Activated naive CD8-positive, alpha-beta T cell treated with anti-CD3 and anti-CD28 coated beads, Interleukin-2, amount 50 U/mL, for 24 hours (primary cell): ENCODE measurements around the gene OPCML.

Source experiments
- ATAC-seq: fragments of 150-1000 bp; cut with Tn5 transposase; one replicate; pipeline ENCODE4 v1.10.0; 2021
- DNase-seq: peaks from one replicate; pipeline ENCODE4 v3.0.0; 2021
- H3K27ac Mint-ChIP-seq: one replicate; pipeline ENCODE4 v1.8.0; 2021; ENCODE audit warnings: mild to moderate bottlenecking, mixed read lengths
- H3K27me3 Mint-ChIP-seq: one replicate; pipeline ENCODE4 v1.8.0; 2021; ENCODE audit warnings: mixed read lengths
- H3K36me3 Mint-ChIP-seq: one replicate; pipeline ENCODE4 v1.8.0; 2021; ENCODE audit warnings: low read depth, mixed read lengths
- H3K4me1 Mint-ChIP-seq: one replicate; pipeline ENCODE4 v1.8.0; 2021; ENCODE audit warnings: mixed read lengths
- H3K4me3 Mint-ChIP-seq: one replicate; pipeline ENCODE4 v1.8.0; 2021; ENCODE audit warnings: mild to moderate bottlenecking, moderate library complexity, mixed read lengths
- H3K9me3 Mint-ChIP-seq: one replicate; pipeline ENCODE4 v1.8.0; 2021; ENCODE audit warnings: mixed read lengths

The OPCML gene

GRCh38 chr11:133228471-133229329, 303.6 kb downstream of the OPCML start:
- Mint-ChIP-seq H3K4me1 (no peaks in the 10 kb centered on the region), H3K27ac (no peak overlapping the region)

GRCh38 chr11:133227632-133228111, 304.6 kb downstream of the OPCML start:
- Mint-ChIP-seq H3K27ac (no peak overlapping the region), H3K9me3 (no peaks in the 10 kb centered on the region), H3K4me3 (no peak overlapping the region), H3K4me1 (no peaks in the 10 kb centered on the region), H3K36me3 (no peaks in the 10 kb centered on the region), H3K27me3 (peaks cover 3% of the 10 kb centered on the region)
- DNase-seq (no peak), ATAC-seq (no peak)

More at GRCh38 chr11:133228471-133229329, 303.6 kb downstream of the OPCML start:
- Mint-ChIP-seq H3K27me3 (peaks cover 3% of the 10 kb centered on the region), H3K36me3 (no peaks in the 10 kb centered on the region), H3K9me3 (no peaks in the 10 kb centered on the region), H3K4me3 (no peak overlapping the region)
- no peak for DNase-seq
- ATAC-seq, result no peak

DNA sequence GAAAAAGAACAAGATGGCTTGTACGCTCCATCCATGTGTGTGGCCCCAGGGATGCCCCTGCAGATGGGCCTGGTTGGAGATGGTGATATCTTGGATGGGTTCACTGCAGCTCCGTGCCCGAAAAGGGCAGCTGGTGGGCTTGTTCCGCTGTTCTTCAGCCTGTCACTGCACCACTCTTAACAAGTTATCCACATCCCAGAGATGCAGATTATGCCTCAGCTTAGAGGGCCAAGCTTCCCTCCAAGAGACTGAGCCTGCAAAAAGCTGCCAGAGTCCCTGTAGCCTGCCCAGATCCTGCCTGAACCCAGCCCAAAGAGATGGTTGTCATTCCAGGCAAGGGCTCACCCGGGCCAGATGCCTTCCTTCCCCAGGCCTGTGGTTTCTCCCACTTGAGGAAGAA, 308.0 kb downstream of the OPCML start:
- ATAC-seq (no peak), DNase-seq (no peak)
- Mint-ChIP-seq H3K36me3 (no peaks in the 10 kb centered on the region), H3K4me3 (no peak overlapping the region), H3K27ac (no peak overlapping the region), H3K9me3 (no peaks in the 10 kb centered on the region), H3K4me1 (no peaks in the 10 kb centered on the region), H3K27me3 (peaks cover 3% of the 10 kb centered on the region)

DNA sequence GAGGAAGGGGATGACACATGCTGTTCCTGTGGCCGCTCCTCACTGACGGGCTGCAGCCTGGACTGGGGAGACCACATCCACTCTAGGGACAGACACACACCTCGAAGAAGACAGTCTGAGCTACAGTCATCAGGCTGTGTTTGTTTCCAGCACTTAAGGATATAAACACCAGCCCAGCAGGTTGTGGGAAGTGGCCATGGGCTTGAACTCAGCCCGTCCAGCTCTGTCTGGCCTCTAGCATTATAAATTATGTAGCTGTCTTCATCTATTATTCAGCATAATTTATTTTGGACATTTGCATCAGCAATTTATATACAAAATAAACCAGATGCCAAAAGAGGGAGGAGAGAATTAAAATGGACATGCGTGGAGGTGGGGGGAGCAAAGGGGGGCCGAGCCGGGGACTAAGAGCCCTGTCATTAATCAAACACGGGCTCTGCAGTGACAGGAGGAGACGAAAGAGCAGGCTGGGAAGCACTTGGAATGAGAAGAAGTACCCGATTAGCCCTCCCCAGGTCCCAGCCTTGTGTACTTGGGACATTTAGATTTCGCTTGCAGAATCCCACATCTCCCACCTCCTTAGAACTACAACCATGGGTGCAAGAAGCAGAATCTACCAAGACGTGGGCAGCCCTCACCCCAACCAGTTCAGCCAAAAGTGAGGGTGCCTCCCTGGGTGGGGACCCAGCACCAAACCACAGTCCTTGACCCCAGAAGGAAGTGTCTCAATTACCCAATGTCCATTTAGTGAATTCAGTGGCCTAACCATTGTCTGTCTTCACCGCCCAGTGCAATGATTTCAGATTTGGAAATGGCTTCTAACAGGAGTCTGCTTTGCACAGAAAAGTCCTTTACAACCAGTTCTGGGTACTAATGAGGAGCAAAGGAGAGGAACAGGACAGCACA, 309.6 kb downstream of the OPCML start:
- Mint-ChIP-seq H3K4me3 (no peak overlapping the region), H3K27ac (no peak overlapping the region), H3K4me1 (no peaks in the 10 kb centered on the region), H3K27me3 (peaks cover 2% of the 10 kb centered on the region), H3K9me3 (no peaks in the 10 kb centered on the region), H3K36me3 (no peaks in the 10 kb centered on the region)
- ATAC-seq (no peak), DNase-seq (no peak)

DNA sequence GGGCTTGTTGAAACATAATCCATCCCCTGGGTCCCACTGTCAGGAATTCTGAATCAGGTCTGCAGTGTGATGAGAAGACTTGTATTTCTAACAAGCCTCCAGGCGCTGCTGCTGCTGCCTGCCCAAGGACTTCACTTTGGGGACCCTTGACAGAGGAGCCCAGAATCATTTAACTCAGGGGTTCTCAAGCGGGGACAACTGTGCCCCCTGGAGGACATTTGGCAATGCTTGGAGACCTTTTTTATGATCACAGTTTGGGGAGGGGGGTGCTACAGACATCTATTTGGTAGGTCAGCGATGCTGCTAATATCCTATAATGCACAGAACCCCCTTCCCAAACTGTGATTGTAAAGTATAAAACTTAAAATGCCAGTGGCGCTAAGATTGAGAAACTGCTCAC, 312.8 kb downstream of the OPCML start:
- Mint-ChIP-seq H3K4me1 (no peaks in the 10 kb centered on the region), H3K4me3 (no peak overlapping the region), H3K9me3 (no peaks in the 10 kb centered on the region), H3K27me3 (peaks cover 5% of the 10 kb centered on the region), H3K27ac (no peak overlapping the region), H3K36me3 (no peaks in the 10 kb centered on the region)
- no peak for ATAC-seq
- no peak for DNase-seq

DNA sequence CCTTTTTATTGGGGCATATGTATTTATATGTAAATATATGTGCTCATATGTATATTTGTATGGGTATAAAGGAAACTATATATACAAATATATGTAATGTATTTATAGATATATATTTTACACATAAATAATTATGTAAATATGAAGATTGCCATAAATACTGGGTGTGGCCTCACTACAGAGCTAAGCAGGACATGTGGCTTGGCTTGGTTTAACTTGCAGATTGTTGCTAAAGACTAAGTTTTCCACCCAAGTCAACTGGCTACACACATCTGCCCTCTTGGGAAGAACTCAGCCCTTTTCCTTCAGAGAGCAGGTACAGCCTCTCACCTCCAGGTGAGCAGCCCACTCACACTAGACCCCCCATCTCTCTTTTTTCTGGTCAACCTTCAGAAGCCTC, 315.5 kb downstream of the OPCML start:
- no peak for ATAC-seq
- Mint-ChIP-seq H3K36me3 (no peaks in the 10 kb centered on the region), H3K4me3 (no peak overlapping the region), H3K4me1 (no peaks in the 10 kb centered on the region), H3K27ac (no peak overlapping the region), H3K27me3 (peaks cover 7% of the 10 kb centered on the region), H3K9me3 (no peaks in the 10 kb centered on the region)
- no peak for DNase-seq

- no peak for ATAC-seq
- no peaks in the 10 kb centered on the region for H3K4me1 Mint-ChIP-seq
Measured at GRCh38 chr11:133215596-133216230, 316.6 kb downstream of the OPCML start.

GRCh38 chr11:133214646-133215045, 317.7 kb downstream of the OPCML start:
- H3K4me1 Mint-ChIP-seq, result no peaks in the 10 kb centered on the region
- H3K36me3 Mint-ChIP-seq, result no peaks in the 10 kb centered on the region
- H3K27ac Mint-ChIP-seq, result no peak overlapping the region
- H3K9me3 Mint-ChIP-seq, result no peaks in the 10 kb centered on the region
- DNase-seq (no peak), ATAC-seq (no peak)
- peaks cover 7% of the 10 kb centered on the region for H3K27me3 Mint-ChIP-seq
- H3K4me3 Mint-ChIP-seq, result no peak overlapping the region

More at GRCh38 chr11:133215596-133216230, 316.6 kb downstream of the OPCML start:
- no peak for DNase-seq
- H3K27me3 Mint-ChIP-seq, result peaks cover 7% of the 10 kb centered on the region
- H3K4me3 Mint-ChIP-seq, result no peak overlapping the region
- no peaks in the 10 kb centered on the region for H3K36me3 Mint-ChIP-seq
- no peaks in the 10 kb centered on the region for H3K9me3 Mint-ChIP-seq
- H3K27ac Mint-ChIP-seq, result no peak overlapping the region

DNA sequence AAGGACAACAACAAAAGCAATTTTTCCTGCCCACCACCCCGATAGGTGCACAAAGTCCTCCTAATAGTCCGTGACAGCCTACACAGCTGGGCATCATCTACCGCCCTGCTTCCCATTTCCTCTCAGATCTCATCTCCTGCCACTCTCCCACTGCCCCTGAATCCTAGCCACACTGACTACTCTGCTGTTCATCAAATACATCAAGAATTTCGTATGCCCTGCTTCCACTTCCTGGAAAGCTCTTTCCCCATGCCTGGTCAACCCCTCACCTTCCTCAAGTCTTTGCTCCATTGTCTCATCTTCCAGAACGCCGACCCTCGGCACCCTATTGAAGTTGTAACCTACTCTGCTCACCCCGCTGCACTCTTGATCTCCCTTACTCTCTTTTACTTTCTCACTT, 320.1 kb downstream of the OPCML start:
- Mint-ChIP-seq H3K36me3 (no peaks in the 10 kb centered on the region), H3K4me3 (no peak overlapping the region), H3K27ac (no peak overlapping the region), H3K4me1 (no peaks in the 10 kb centered on the region), H3K27me3 (peaks cover 5% of the 10 kb centered on the region), H3K9me3 (no peaks in the 10 kb centered on the region)
- no peak for ATAC-seq
- DNase-seq, result no peak

DNA sequence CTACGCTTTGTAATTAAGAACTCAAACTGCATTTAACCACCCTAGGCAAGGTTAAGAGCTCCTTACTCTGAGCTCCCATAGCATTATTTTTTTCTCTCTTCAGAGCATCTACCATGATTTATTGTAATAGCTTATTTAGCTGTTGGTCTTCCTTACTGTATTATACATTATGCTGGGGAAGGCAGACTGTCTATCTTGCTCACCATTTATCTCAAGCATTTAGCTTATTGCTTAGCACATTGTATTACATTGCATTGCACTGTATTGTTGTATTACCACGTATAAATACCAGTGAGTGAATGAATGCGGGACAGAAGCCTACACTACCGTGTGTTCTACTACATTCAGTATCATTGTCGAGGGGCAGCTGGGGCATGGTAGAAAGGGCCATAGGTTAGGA, 324.3 kb downstream of the OPCML start:
- no peak overlapping the region for H3K4me3 Mint-ChIP-seq
- H3K4me1 Mint-ChIP-seq, result no peaks in the 10 kb centered on the region
- H3K36me3 Mint-ChIP-seq, result no peaks in the 10 kb centered on the region
- H3K9me3 Mint-ChIP-seq, result no peaks in the 10 kb centered on the region
- DNase-seq (no peak), ATAC-seq (no peak)
- H3K27me3 Mint-ChIP-seq, result peaks cover 2% of the 10 kb centered on the region
- no peak overlapping the region for H3K27ac Mint-ChIP-seq

DNA sequence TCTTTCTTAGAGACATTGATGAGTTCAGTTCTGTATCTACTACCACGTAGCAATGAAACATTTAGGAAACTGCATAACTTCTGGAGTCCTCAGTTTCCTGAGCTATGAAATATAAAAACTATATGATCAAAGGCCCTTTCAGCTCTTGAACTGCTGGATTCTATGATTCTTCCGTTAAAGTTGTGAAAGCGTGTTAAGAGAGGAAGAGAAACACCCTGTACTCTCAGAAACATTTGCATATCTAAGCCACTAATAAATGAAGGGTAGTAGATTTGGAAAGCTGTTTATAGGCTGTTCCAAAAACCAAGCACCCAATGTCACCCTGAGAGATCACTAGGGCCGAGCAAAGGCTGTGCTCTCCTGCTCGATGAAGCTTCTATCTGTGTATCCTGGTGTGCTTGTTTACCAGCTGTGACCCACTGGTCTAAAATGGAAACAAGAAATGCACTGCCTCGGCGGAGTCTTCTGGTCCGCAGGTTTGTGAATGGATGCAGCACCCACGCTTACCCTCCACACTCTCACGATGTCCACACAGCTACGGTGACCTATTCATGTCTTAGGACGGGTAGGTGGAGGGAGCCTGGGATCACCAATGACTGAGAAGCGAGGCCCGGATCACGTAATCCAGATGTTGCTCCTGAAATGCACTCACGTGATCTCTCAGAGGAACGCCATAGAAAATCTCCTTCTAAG, 325.8 kb downstream of the OPCML start:
- no peak for ATAC-seq
- H3K27ac Mint-ChIP-seq, result no peak overlapping the region

GRCh38 chr11:133204158-133204557, 328.1 kb downstream of the OPCML start:
- Mint-ChIP-seq H3K4me3 (no peak overlapping the region), H3K9me3 (no peaks in the 10 kb centered on the region), H3K4me1 (no peaks in the 10 kb centered on the region), H3K27me3 (no peaks in the 10 kb centered on the region), H3K27ac (no peak overlapping the region), H3K36me3 (no peaks in the 10 kb centered on the region)
- DNase-seq (no peak), ATAC-seq (no peak)

More for the DNA sequence above, 325.8 kb downstream of the OPCML start:
- DNase-seq, result no peak
- no peak overlapping the region for H3K4me3 Mint-ChIP-seq
- H3K9me3 Mint-ChIP-seq, result no peaks in the 10 kb centered on the region
- H3K27me3 Mint-ChIP-seq, result no peaks in the 10 kb centered on the region
- no peaks in the 10 kb centered on the region for H3K4me1 Mint-ChIP-seq
- no peaks in the 10 kb centered on the region for H3K36me3 Mint-ChIP-seq

GRCh38 chr11:133202816-133203215, 329.5 kb downstream of the OPCML start:
- DNase-seq (no peak), ATAC-seq (no peak)
- Mint-ChIP-seq H3K27me3 (no peaks in the 10 kb centered on the region), H3K36me3 (no peaks in the 10 kb centered on the region), H3K4me3 (no peak overlapping the region), H3K27ac (no peak overlapping the region), H3K4me1 (no peaks in the 10 kb centered on the region), H3K9me3 (no peaks in the 10 kb centered on the region)

DNA sequence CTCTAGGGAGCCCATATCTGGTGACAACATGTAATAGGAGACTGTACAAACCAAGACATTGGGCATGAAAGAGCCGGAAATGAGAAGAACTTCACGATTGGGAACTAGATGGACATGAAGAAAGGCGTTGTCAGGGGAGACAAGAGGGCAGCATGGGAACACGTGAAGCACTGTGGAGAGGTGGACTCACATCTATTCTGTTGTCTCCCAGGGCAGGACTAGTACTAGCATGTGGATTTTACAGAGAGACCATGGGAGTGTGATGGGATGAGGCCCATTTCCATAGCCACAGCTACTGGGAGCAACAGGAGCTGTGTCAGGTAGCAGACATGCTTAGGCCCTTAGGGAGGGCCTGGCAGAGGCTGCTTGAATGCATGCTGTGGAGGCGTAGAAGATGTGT, 333.9 kb downstream of the OPCML start:
- H3K4me3 Mint-ChIP-seq, result no peak overlapping the region
- DNase-seq (no peak), ATAC-seq (no peak)
- no peaks in the 10 kb centered on the region for H3K4me1 Mint-ChIP-seq
- H3K36me3 Mint-ChIP-seq, result no peaks in the 10 kb centered on the region
- H3K27me3 Mint-ChIP-seq, result peaks cover 4% of the 10 kb centered on the region
- H3K9me3 Mint-ChIP-seq, result no peaks in the 10 kb centered on the region
- no peak overlapping the region for H3K27ac Mint-ChIP-seq
